H1 (cell line): ENCODE data around the gene ACOT9. TPM values are rescaled to one million over a fixed set of nuclear protein-coding genes. Genes with fewer than 3 reads are reported as not detected.

ENCODE experiments used
- ASH2L ChIP-seq: fragments of 200-600, 300-600 bp; sonication (generic); IDR thresholded peaks from one replicate; pipeline ENCODE4 v1.7.1; 2017; ENCODE audit warnings: low read length
- BACH1 ChIP-seq: IDR thresholded peaks from 2 replicates; pipeline ENCODE4 v1.6.1; 2012; ENCODE audit warnings: low read length, improper control_type of control experiment
- CBX8 ChIP-seq: fragments of 300-800, 300-1000 bp; sonication (generic); IDR thresholded peaks from 2 replicates; pipeline ENCODE4 v1.7.1; 2016; ENCODE audit warnings: low read depth, low read length, borderline replicate concordance
- CHD7 ChIP-seq: fragments of 300-600 bp; sonication (generic); IDR thresholded peaks from 2 replicates; pipeline ENCODE4 v1.7.1; 2012; ENCODE audit warnings: low read length, moderate library complexity, mild to moderate bottlenecking, inconsistent platforms; ENCODE audit not compliant: insufficient replicate concordance
- MAFK ChIP-seq: IDR thresholded peaks from 2 replicates; pipeline ENCODE4 v1.6.1; 2012; ENCODE audit warnings: low read depth, mild to moderate bottlenecking, improper control_type of control experiment, low read length
- MAX ChIP-seq: IDR thresholded peaks from 2 replicates; pipeline ENCODE4 v1.6.1; 2012; ENCODE audit warnings: inconsistent platforms
- POLR2AphosphoS5 ChIP-seq: IDR thresholded peaks from 2 replicates; pipeline ENCODE4 v1.6.1; 2011; ENCODE audit warnings: low read depth, low read length
- RBBP5 ChIP-seq: IDR thresholded peaks from 2 replicates; pipeline ENCODE4 v1.7.1; 2012; ENCODE audit warnings: low read depth, mild to moderate bottlenecking, inconsistent platforms, low read length, moderate library complexity, borderline replicate concordance
- polyA plus RNA-seq, 7 experiments: library from polyadenylated mRNA; depleted of rRNA in 3 of 7; stranded (reverse) in 5 of 7; unstranded in 2 of 7; fragments of >200 nt in 5 of 7; fragments of 200-250 nt in 2 of 7; gene quantifications; 1 replicate in 5 of 7; 2 replicates in 1 of 7; 4 replicates in 1 of 7; pipeline versions ENCODE4 v1.2.1 to v1.2.3, GENCODE V29; 2011 to 2013; ENCODE audit warnings: missing spikeins in 2 of 7, mixed read lengths in 2 of 7
- total RNA-seq: library from RNA; stranded (reverse); fragmentation: NEBNext Ultra II Directional; extraction: Animal tissue kit (Norgen Biotek cat#: 25700); gene quantifications from 2 replicates; pipeline ENCODE4 v1.2.1, GENCODE V29; 2021
- TF ChIP-seq, protein P1 (sequence below): IDR thresholded peaks from 2 replicates; pipeline ENCODE4 v1.6.1; 2012; ENCODE audit warnings: low read length, inconsistent platforms

Gene ACOT9
- total and polyA plus RNA-seq, 2 of the 8 experiments (the other 6 are each of a cell fraction or from before 2014, with no cell fraction given): 20.7 to 39.5 TPM

- TF ChIP-seq CHD7 (no peak), ASH2L (no peak), BACH1 (no peak), POLR2AphosphoS5 (no peak), RBBP5 (no peak), CBX8 (no peak), MAX (no peak), MAFK (no peak)
- TF ChIP-seq, protein P1, sequence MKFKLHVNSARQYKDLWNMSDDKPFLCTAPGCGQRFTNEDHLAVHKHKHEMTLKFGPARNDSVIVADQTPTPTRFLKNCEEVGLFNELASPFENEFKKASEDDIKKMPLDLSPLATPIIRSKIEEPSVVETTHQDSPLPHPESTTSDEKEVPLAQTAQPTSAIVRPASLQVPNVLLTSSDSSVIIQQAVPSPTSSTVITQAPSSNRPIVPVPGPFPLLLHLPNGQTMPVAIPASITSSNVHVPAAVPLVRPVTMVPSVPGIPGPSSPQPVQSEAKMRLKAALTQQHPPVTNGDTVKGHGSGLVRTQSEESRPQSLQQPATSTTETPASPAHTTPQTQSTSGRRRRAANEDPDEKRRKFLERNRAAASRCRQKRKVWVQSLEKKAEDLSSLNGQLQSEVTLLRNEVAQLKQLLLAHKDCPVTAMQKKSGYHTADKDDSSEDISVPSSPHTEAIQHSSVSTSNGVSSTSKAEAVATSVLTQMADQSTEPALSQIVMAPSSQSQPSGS: no peak
Measured at GRCh38 chrX:23752740-23753415, 9.8 kb upstream of the ACOT9 start (continued).
